Fibroblast of lung (primary cell): ENCODE measurements around the gene SCN8A. TPM values are rescaled to one million over a fixed set of nuclear protein-coding genes. Genes with fewer than 3 reads are reported as not detected.
A peak's percentile ranks its signal among the peaks of the same experiment; 100 is the strongest.

Experiments
- DNase-seq, 2 donors: peaks; one replicate each; pipeline versions ENCODE4 v3.0.0 to v3.0.0-alpha.2; 2010; ENCODE audit warnings: low read depth in 2 of 2
- H2AFZ ChIP-seq: 2 replicates; pipeline ENCODE4 v1.5.1; 2012; ENCODE audit warnings: low read length, control low read depth, inconsistent platforms
- H3K27ac ChIP-seq: 2 replicates; pipeline ENCODE4 v1.5.1; 2011; ENCODE audit warnings: low read length, control low read depth; ENCODE audit not compliant: insufficient read depth
- H3K27me3 ChIP-seq: 2 replicates; pipeline ENCODE4 v1.5.1; 2011; ENCODE audit warnings: mild to moderate bottlenecking, low read length; ENCODE audit not compliant: control insufficient read depth, insufficient read depth
- H3K36me3 ChIP-seq: 2 replicates; pipeline ENCODE4 v1.5.1; 2011; ENCODE audit warnings: low read length; ENCODE audit not compliant: control insufficient read depth, insufficient read depth
- H3K4me1 ChIP-seq: 2 replicates; pipeline ENCODE4 v1.5.1; 2011; ENCODE audit warnings: low read length; ENCODE audit not compliant: control insufficient read depth, insufficient read depth; ENCODE audit errors: extremely low read depth
- H3K4me2 ChIP-seq: 2 replicates; pipeline ENCODE4 v1.5.1; 2011; ENCODE audit warnings: low read length, control low read depth; ENCODE audit not compliant: insufficient read depth; ENCODE audit errors: extremely low read depth
- H3K4me3 ChIP-seq, 4 experiments: fragments of 200-600 bp in 1 of 4; sonication (generic) in 1 of 4; replicated peaks in 1 of 4; 2 replicates each; pipeline ENCODE4 v1.5.1; 2011 to 2016; ENCODE audit warnings: low read length in 4 of 4, low read depth in 3 of 4, mild to moderate bottlenecking in 3 of 4, control low read depth in 2 of 4, inconsistent platforms in 1 of 4, mixed read lengths in 1 of 4; ENCODE audit not compliant: insufficient read depth in 1 of 4; ENCODE audit errors: control extremely low read depth in 1 of 4
- H3K79me2 ChIP-seq: 2 replicates; pipeline ENCODE4 v1.5.1; 2012; ENCODE audit warnings: mild to moderate bottlenecking, low read length, inconsistent platforms; ENCODE audit not compliant: control insufficient read depth, insufficient read depth
- H3K9ac ChIP-seq: 2 replicates; pipeline ENCODE4 v1.5.1; 2011; ENCODE audit warnings: mild to moderate bottlenecking, low read length, control low read depth; ENCODE audit not compliant: insufficient read depth
- H3K9me3 ChIP-seq: 2 replicates; pipeline ENCODE4 v1.5.1; 2012; ENCODE audit warnings: low read depth, low read length; ENCODE audit not compliant: control insufficient read depth, insufficient read depth
- H4K20me1 ChIP-seq: 2 replicates; pipeline ENCODE4 v1.5.1; 2011; ENCODE audit warnings: low read length; ENCODE audit not compliant: control insufficient read depth, insufficient read depth; ENCODE audit errors: extremely low read depth
- CTCF ChIP-seq, 2 donors: IDR thresholded peaks in 1 of 2; conservative IDR thresholded peaks in 1 of 2; 1 replicate in 1 of 2; 2 replicates in 1 of 2; pipeline ENCODE4 v1.5.1; 2011 to 2012; ENCODE audit warnings: low read length in 2 of 2, control low read depth in 1 of 2, inconsistent platforms in 1 of 2, low read depth in 1 of 2, mild to moderate bottlenecking in 1 of 2
- EZH2 ChIP-seq: IDR thresholded peaks from 2 replicates; pipeline ENCODE4 v1.5.1; 2012; ENCODE audit warnings: low read length, control low read depth, mild to moderate bottlenecking; ENCODE audit errors: missing control alignments
- polyA plus RNA-seq, 2 donors: library from polyadenylated mRNA; depleted of rRNA in 1 of 2; stranded (reverse) in 1 of 2; unstranded in 1 of 2; fragments of >200 nt; gene quantifications; 2 replicates each; pipeline ENCODE4 v1.2.1, GENCODE V29; 2011 to 2012; ENCODE audit warnings: missing spikeins in 1 of 2
- total RNA-seq: library from RNA; depleted of rRNA; stranded (reverse); fragments of >200 nt; gene quantifications from 2 replicates; pipeline ENCODE4 v1.2.1, GENCODE V29; 2014

Gene SCN8A
- total and polyA plus RNA-seq, 2 donors (not counting 1 experiment from before 2014, with no cell fraction given): 12.8 to 27.2 TPM

- no peak overlapping the region for H2AFZ ChIP-seq
- peaks cover 4% of the 10 kb centered on the region for H3K4me1 ChIP-seq
- H3K4me3 ChIP-seq: peak overlapping the region in 2 of 4 experiments; percentile 30 to 50
- H3K27ac ChIP-seq: no peak overlapping the region
- peak overlapping the region; percentile 41 for H3K9ac ChIP-seq
- no peaks in the 10 kb centered on the region for H3K79me2 ChIP-seq
- H3K27me3 ChIP-seq: no peaks in the 10 kb centered on the region
- no peak for TF ChIP-seq EZH2
- peak; percentile 45 to 53 for TF ChIP-seq CTCF (conservative IDR thresholded peaks at IDR 0.05 in 1 of 2, IDR thresholded peaks at IDR 0.05 in 1 of 2; ENCODE audit: low read depth in 1 of 2, low read length in 2 of 2)
- peak; percentile 79 to 81 for DNase-seq
- peak overlapping the region; percentile 4 for H3K4me2 ChIP-seq
- H3K9me3 ChIP-seq: no peaks in the 10 kb centered on the region
- H3K36me3 ChIP-seq: no peaks in the 10 kb centered on the region
- H4K20me1 ChIP-seq: no peaks in the 10 kb centered on the region
Measured at GRCh38 chr12:51814311-51815088, 223.5 kb downstream of the SCN8A start.

GRCh38 chr12:51815571-51815970, 224.5 kb downstream of the SCN8A start:
- Histone ChIP-seq H3K27ac (no peak overlapping the region), H3K4me3 (no peak overlapping the region), H2AFZ (no peak overlapping the region), H3K9ac (no peak overlapping the region), H3K79me2 (no peaks in the 10 kb centered on the region), H3K4me1 (peaks cover 4% of the 10 kb centered on the region), H3K27me3 (no peaks in the 10 kb centered on the region), H3K4me2 (no peak overlapping the region), H4K20me1 (no peaks in the 10 kb centered on the region), H3K9me3 (no peaks in the 10 kb centered on the region), H3K36me3 (no peaks in the 10 kb centered on the region)
- TF ChIP-seq EZH2: no peak
- TF ChIP-seq CTCF (conservative IDR thresholded peaks at IDR 0.05 in 1 of 2, IDR thresholded peaks at IDR 0.05 in 1 of 2; ENCODE audit: low read depth in 1 of 2, low read length in 2 of 2): no peak
- DNase-seq: no peak

GRCh38 chr12:51817027-51817953, 226.3 kb downstream of the SCN8A start:
- H2AFZ ChIP-seq: no peak overlapping the region
- no peak for DNase-seq
- no peak overlapping the region for H3K9ac ChIP-seq
- no peaks in the 10 kb centered on the region for H3K79me2 ChIP-seq
- peaks cover 4% of the 10 kb centered on the region for H3K4me1 ChIP-seq
- H4K20me1 ChIP-seq: no peaks in the 10 kb centered on the region
- H3K9me3 ChIP-seq: no peaks in the 10 kb centered on the region
- H3K4me3 ChIP-seq: no peak overlapping the region
- no peak overlapping the region for H3K4me2 ChIP-seq
- H3K27me3 ChIP-seq: no peaks in the 10 kb centered on the region
- H3K27ac ChIP-seq: no peak overlapping the region
- H3K36me3 ChIP-seq: no peaks in the 10 kb centered on the region
- TF ChIP-seq CTCF (conservative IDR thresholded peaks at IDR 0.05 in 1 of 2, IDR thresholded peaks at IDR 0.05 in 1 of 2; ENCODE audit: low read depth in 1 of 2, low read length in 2 of 2) (no peak), EZH2 (no peak)
